Mesendoderm (in vitro differentiated cells): ENCODE measurements around the gene ANKRD44.

Experiments used
- DNase-seq: peaks from one replicate; pipeline ENCODE4 v3.0.0; 2013
- H2AK5ac ChIP-seq: 2 replicates; pipeline ENCODE4 v1.6.1; 2013; ENCODE audit warnings: low read length, inconsistent platforms
- H2BK120ac ChIP-seq: 2 replicates; pipeline ENCODE4 v1.6.1; 2013; ENCODE audit warnings: low read depth, mild to moderate bottlenecking, low read length, moderate library complexity, mixed read lengths
- H2BK15ac ChIP-seq: replicated peaks from 2 replicates; pipeline ENCODE4 v1.6.1; 2013; ENCODE audit warnings: low read depth, mild to moderate bottlenecking, moderate library complexity
- H2BK5ac ChIP-seq: 2 replicates; pipeline ENCODE4 v1.6.1; 2013; ENCODE audit warnings: low read length, inconsistent platforms
- H3K18ac ChIP-seq: 2 replicates; pipeline ENCODE4 v1.6.1; 2013; ENCODE audit warnings: mild to moderate bottlenecking, low read length, mixed read lengths
- H3K23ac ChIP-seq: one replicate; pipeline ENCODE4 v1.6.1; 2013; ENCODE audit warnings: low read length
- H3K27ac ChIP-seq: 2 replicates; pipeline ENCODE4 v1.5.1; 2013; ENCODE audit warnings: low read depth, mild to moderate bottlenecking, inconsistent platforms, low read length, moderate library complexity
- H3K27me3 ChIP-seq: 2 replicates; pipeline ENCODE4 v1.6.1; 2013; ENCODE audit warnings: low read length, control low read depth, mild to moderate bottlenecking, inconsistent platforms; ENCODE audit not compliant: insufficient read depth, poor library complexity
- H3K36me3 ChIP-seq: 2 replicates; pipeline ENCODE4 v1.6.1; 2013; ENCODE audit warnings: low read length, inconsistent platforms; ENCODE audit not compliant: control insufficient read depth, insufficient read depth
- H3K4ac ChIP-seq: one replicate; pipeline ENCODE4 v1.6.1; 2013; ENCODE audit warnings: low read depth, mild to moderate bottlenecking, low read length, moderate library complexity
- H3K4me1 ChIP-seq: 2 replicates; pipeline ENCODE4 v1.6.1; 2013; ENCODE audit warnings: low read depth, low read length, inconsistent platforms; ENCODE audit not compliant: control insufficient read depth
- H3K4me2 ChIP-seq: 2 replicates; pipeline ENCODE4 v1.6.1; 2013; ENCODE audit warnings: low read length
- H3K4me3 ChIP-seq: 2 replicates; pipeline ENCODE4 v1.5.1; 2013; ENCODE audit warnings: mild to moderate bottlenecking, low read length
- H3K56ac ChIP-seq: one replicate; pipeline ENCODE4 v1.6.1; 2013; ENCODE audit warnings: low read length
- H3K79me1 ChIP-seq: 2 replicates; pipeline ENCODE4 v1.6.1; 2013; ENCODE audit warnings: low read length, inconsistent platforms
- H3K79me2 ChIP-seq: 2 replicates; pipeline ENCODE4 v1.6.1; 2013; ENCODE audit warnings: mild to moderate bottlenecking, low read length; ENCODE audit not compliant: control insufficient read depth, insufficient read depth
- H3K9ac ChIP-seq: 2 replicates; pipeline ENCODE4 v1.6.1; 2013; ENCODE audit warnings: low read length, inconsistent platforms
- H4K5ac ChIP-seq: one replicate; pipeline ENCODE4 v1.6.1; 2013; ENCODE audit warnings: low read length
- H4K8ac ChIP-seq: one replicate; pipeline ENCODE4 v1.6.1; 2013; ENCODE audit warnings: low read depth, mild to moderate bottlenecking, control low read depth, low read length, moderate library complexity
- WGBS: extraction: QIAGEN DNeasy Blood & Tissue Kit; methylation state at CpG from one replicate; pipeline ENCODE4 v1.1.7; 2013; ENCODE audit warnings: low lambda C conversion rate, missing lambda C conversion rate; ENCODE audit not compliant: insufficient coverage; ENCODE audit errors: extremely low coverage; 5-methylcytosine and 5-hydroxymethylcytosine counted together

ANKRD44 gene

DNA sequence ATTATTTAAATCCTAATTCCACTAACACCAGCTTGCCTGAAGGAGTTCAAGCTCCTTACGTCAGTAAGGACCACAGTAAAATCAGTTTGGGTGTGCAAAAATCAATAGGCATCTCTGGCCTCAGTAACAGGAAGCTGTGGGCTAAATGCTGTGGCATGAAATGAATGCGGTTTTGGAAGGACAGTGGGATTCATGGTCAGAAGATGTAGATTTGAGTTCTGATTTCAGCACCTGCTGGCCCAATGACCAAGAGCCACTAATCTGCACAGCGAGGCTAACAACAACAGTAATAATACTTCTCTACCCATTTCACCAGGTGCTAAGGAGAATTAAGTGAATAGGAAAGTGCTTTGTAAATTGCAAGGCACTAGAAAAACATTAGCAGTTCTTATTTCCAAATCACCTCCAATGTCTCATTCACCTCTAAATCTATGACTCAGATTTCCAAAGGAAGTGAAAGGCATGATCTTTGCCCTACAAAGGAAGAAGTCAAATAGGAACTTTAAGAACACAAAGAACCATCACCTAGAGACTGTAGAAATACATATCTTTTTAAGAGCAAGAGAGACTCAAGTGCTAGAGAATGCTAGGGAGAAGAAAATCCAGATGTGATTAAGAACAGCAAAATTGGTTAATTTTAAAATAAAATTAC is 172.6 kb downstream of the ANKRD44 start:
- no CpG with 5 or more reads among the region's 3 CpGs for WGBS
- H3K79me2 ChIP-seq, result no peaks in the 10 kb centered on the region
- no peaks in the 10 kb centered on the region for H3K36me3 ChIP-seq
- no peak overlapping the region for H2AK5ac ChIP-seq
- no peak overlapping the region for H3K4ac ChIP-seq
- H3K4me1 ChIP-seq, result no peaks in the 10 kb centered on the region
- H3K4me3 ChIP-seq, result no peak overlapping the region
- H4K8ac ChIP-seq, result no peak overlapping the region
- H3K27ac ChIP-seq, result no peak overlapping the region
- no peak overlapping the region for H3K23ac ChIP-seq
- no peak overlapping the region for H2BK5ac ChIP-seq
- H3K4me2 ChIP-seq, result no peak overlapping the region
- no peak overlapping the region for H2BK120ac ChIP-seq
- H3K56ac ChIP-seq, result no peak overlapping the region
- H2BK15ac ChIP-seq, result no peak overlapping the region
- H3K27me3 ChIP-seq, result no peaks in the 10 kb centered on the region
- H3K79me1 ChIP-seq, result no peaks in the 10 kb centered on the region
- no peak for DNase-seq
- H3K9ac ChIP-seq, result no peak overlapping the region
- no peak overlapping the region for H4K5ac ChIP-seq
- no peak overlapping the region for H3K18ac ChIP-seq

DNA sequence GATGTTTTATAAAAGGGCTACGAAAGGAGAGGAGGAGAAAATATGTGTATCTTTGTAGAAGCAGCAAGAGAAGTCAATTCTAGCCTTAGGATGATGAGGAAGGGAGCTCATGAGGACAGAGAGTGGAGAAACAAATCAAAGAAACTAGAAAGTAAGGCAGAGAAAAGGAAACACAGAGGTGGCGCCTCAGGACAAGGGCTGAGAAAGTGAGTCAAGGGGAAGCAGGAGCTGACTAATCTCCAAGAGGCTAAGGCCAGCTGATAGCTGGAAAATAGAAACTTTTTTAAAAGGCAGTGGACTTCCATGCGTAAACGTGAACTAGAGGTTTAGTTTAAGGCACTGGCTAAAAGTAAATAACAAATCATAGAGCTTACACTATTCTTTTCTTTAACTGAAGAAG is 173.3 kb downstream of the ANKRD44 start:
- H3K27ac ChIP-seq, result no peak overlapping the region
- no peak overlapping the region for H4K8ac ChIP-seq
- no CpG with 5 or more reads among the region's 4 CpGs for WGBS
- no peak overlapping the region for H4K5ac ChIP-seq
- H3K4me3 ChIP-seq, result no peak overlapping the region
- no peak overlapping the region for H3K4me2 ChIP-seq
- H3K23ac ChIP-seq, result no peak overlapping the region
- H3K4ac ChIP-seq, result no peak overlapping the region
- H2BK5ac ChIP-seq, result no peak overlapping the region
- H3K36me3 ChIP-seq, result no peaks in the 10 kb centered on the region
- H2BK120ac ChIP-seq, result no peak overlapping the region
- no peak overlapping the region for H2AK5ac ChIP-seq
- no peaks in the 10 kb centered on the region for H3K79me2 ChIP-seq
- H3K9ac ChIP-seq, result no peak overlapping the region
- H3K27me3 ChIP-seq, result no peaks in the 10 kb centered on the region
- no peaks in the 10 kb centered on the region for H3K79me1 ChIP-seq
- H3K4me1 ChIP-seq, result no peaks in the 10 kb centered on the region
- no peak overlapping the region for H2BK15ac ChIP-seq
- H3K18ac ChIP-seq, result no peak overlapping the region
- no peak for DNase-seq
- H3K56ac ChIP-seq, result no peak overlapping the region

DNA sequence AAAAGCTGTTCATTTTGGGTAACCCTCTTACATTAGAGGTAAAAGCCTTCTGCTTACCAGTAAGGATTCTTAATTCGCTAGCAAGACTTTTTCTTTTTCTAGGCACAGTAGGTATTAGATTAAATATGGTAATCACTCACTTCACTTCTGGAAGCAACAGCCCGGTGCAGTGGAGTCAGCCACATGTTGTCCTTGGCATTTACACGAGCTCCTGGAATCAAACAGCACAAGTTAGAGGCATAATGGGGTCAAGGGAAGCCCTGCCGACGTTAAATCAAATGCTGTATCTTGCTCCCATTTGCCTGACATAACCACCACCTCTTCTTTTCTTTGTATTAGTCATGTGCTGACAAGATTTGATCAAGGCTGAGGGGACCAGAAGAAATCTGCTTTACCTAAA is 174.1 kb downstream of the ANKRD44 start:
- WGBS, result no CpG with 5 or more reads among the region's 5 CpGs

DNA sequence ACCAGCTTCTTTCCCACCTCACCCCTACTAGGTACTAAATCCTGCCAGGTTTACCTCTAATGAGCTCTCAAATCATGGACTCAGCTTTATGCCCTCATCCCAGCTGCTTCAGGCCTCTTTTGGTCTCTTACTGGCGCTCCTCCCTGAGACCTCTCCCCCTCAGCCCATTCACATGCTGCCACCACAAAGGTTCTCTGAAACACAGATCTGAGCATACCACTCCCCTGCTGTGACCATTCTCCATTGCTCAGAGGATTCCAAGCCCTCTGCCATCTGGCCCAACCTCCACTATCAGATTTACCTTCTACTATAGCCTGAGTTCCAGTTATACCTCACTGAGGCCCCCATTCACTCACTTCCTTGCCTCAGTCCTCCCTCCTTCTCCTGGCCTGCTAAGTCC is 174.8 kb downstream of the ANKRD44 start:
- no peak overlapping the region for H3K18ac ChIP-seq
- no peak overlapping the region for H2BK120ac ChIP-seq
- WGBS, result no CpG with 5 or more reads among the region's 1 CpG
- no peak overlapping the region for H3K27ac ChIP-seq
- H4K8ac ChIP-seq, result no peak overlapping the region
- H3K27me3 ChIP-seq, result no peaks in the 10 kb centered on the region
- no peaks in the 10 kb centered on the region for H3K4me1 ChIP-seq
- H3K56ac ChIP-seq, result no peak overlapping the region
- no peak overlapping the region for H3K4me2 ChIP-seq
- H4K5ac ChIP-seq, result no peak overlapping the region
- no peak overlapping the region for H3K4ac ChIP-seq
- H3K9ac ChIP-seq, result no peak overlapping the region
- no peaks in the 10 kb centered on the region for H3K79me2 ChIP-seq
- no peak overlapping the region for H2BK5ac ChIP-seq
- no peak overlapping the region for H3K23ac ChIP-seq
- no peak overlapping the region for H2AK5ac ChIP-seq
- H3K4me3 ChIP-seq, result no peak overlapping the region
- H2BK15ac ChIP-seq, result no peak overlapping the region
- H3K36me3 ChIP-seq, result no peaks in the 10 kb centered on the region
- no peaks in the 10 kb centered on the region for H3K79me1 ChIP-seq
- peak; percentile 13 for DNase-seq

More for the DNA sequence above, 174.1 kb downstream of the ANKRD44 start:
- Histone ChIP-seq H3K18ac (no peak overlapping the region), H3K4me3 (no peak overlapping the region), H2BK5ac (no peak overlapping the region), H4K8ac (no peak overlapping the region), H2BK15ac (no peak overlapping the region), H3K36me3 (no peaks in the 10 kb centered on the region), H3K79me1 (no peaks in the 10 kb centered on the region), H2AK5ac (no peak overlapping the region), H2BK120ac (no peak overlapping the region), H3K27ac (no peak overlapping the region), H3K4me1 (no peaks in the 10 kb centered on the region), H3K79me2 (no peaks in the 10 kb centered on the region), H3K23ac (no peak overlapping the region), H3K27me3 (no peaks in the 10 kb centered on the region), H3K4me2 (no peak overlapping the region), H3K4ac (no peak overlapping the region), H4K5ac (no peak overlapping the region), H3K9ac (no peak overlapping the region), H3K56ac (no peak overlapping the region)
- DNase-seq, result no peak

DNA sequence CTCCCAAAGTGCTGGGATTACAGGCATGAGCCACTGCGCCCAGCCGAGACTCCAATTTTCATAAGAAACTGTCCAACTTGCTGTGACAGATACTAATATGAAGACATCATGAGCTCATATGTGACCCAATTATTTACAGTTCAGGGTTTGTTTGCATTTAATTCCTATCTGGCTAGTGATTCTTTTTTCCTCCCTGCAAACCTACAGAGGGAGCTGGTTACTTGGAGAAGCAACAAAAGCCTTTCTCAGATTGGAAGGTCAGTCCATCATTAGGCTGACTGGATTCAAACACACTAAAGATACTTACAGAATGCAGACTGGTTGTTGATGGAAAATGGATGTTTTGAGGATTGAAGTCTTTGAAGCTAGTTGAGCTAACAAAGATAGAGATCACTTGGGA is 176.4 kb downstream of the ANKRD44 start:
- Histone ChIP-seq H3K18ac (no peak overlapping the region), H3K4me2 (no peak overlapping the region), H2BK5ac (no peak overlapping the region), H3K79me2 (no peaks in the 10 kb centered on the region), H2AK5ac (no peak overlapping the region), H4K8ac (no peak overlapping the region), H3K23ac (no peak overlapping the region), H3K56ac (no peak overlapping the region), H3K4ac (no peak overlapping the region), H3K4me1 (no peaks in the 10 kb centered on the region), H4K5ac (no peak overlapping the region), H3K36me3 (no peaks in the 10 kb centered on the region), H3K4me3 (no peak overlapping the region), H2BK120ac (no peak overlapping the region), H3K9ac (no peak overlapping the region), H3K79me1 (no peaks in the 10 kb centered on the region), H3K27ac (no peak overlapping the region), H2BK15ac (no peak overlapping the region), H3K27me3 (no peaks in the 10 kb centered on the region)
- no CpG with 5 or more reads among the region's 2 CpGs for WGBS
- DNase-seq, result peak; percentile 14

DNA sequence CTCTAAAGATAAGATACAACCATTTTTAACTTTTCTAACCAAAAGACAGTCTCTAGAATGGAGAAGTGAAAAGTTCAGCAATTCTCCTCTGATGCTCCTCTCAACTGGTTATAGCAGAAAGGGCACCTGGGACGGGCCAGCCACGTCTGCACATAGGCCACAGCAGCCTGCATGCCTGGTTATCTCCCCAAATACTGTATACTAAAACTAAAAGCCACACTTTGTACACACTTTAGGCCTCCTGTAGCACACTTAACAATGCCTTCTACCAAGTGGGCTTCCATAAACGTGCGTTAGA is 179.1 kb downstream of the ANKRD44 start:
- no peaks in the 10 kb centered on the region for H3K27me3 ChIP-seq
- no peaks in the 10 kb centered on the region for H3K79me1 ChIP-seq
- no peaks in the 10 kb centered on the region for H3K36me3 ChIP-seq
- no peak overlapping the region for H3K4me3 ChIP-seq
- H3K23ac ChIP-seq, result no peak overlapping the region
- H2BK15ac ChIP-seq, result no peak overlapping the region
- no peak overlapping the region for H2BK5ac ChIP-seq
- no peak overlapping the region for H3K9ac ChIP-seq
- H2BK120ac ChIP-seq, result no peak overlapping the region
- H4K5ac ChIP-seq, result no peak overlapping the region
- no peaks in the 10 kb centered on the region for H3K79me2 ChIP-seq
- H3K4ac ChIP-seq, result no peak overlapping the region
- H4K8ac ChIP-seq, result no peak overlapping the region
- H3K27ac ChIP-seq, result no peak overlapping the region
- H3K4me2 ChIP-seq, result no peak overlapping the region
- no peaks in the 10 kb centered on the region for H3K4me1 ChIP-seq
- no CpG with 5 or more reads among the region's 4 CpGs for WGBS
- no peak overlapping the region for H2AK5ac ChIP-seq
- no peak overlapping the region for H3K56ac ChIP-seq
- no peak overlapping the region for H3K18ac ChIP-seq
- DNase-seq, result no peak
